Umbilical cord (tissue), 2 donors: Measurements from ENCODE around the gene GABRP. TPM values are rescaled to one million over a fixed set of nuclear protein-coding genes. Genes with fewer than 3 reads are reported as not detected.
A peak's percentile ranks its signal among the peaks of the same experiment; 100 is the strongest.
"Not testable (repeated sequence)": the region's sequence is repeated elsewhere in the genome, so short reads cannot be mapped to it uniquely, and the experiment has no call there.

Experiments
- DNase-seq: peaks from one replicate; pipeline ENCODE4 v3.0.0-alpha.2; 2015; ENCODE audit warnings: low spot score
- total RNA-seq: library from RNA; depleted of rRNA; stranded (reverse); fragments of >200 nt; gene quantifications from one replicate; pipeline ENCODE4 v1.2.3, GENCODE V29; 2014; ENCODE audit warnings: low replicate concordance; ENCODE audit not compliant: insufficient read depth

The GABRP gene
- total RNA-seq, 1 donor from 2014 or later = 4.6 TPM

DNA sequence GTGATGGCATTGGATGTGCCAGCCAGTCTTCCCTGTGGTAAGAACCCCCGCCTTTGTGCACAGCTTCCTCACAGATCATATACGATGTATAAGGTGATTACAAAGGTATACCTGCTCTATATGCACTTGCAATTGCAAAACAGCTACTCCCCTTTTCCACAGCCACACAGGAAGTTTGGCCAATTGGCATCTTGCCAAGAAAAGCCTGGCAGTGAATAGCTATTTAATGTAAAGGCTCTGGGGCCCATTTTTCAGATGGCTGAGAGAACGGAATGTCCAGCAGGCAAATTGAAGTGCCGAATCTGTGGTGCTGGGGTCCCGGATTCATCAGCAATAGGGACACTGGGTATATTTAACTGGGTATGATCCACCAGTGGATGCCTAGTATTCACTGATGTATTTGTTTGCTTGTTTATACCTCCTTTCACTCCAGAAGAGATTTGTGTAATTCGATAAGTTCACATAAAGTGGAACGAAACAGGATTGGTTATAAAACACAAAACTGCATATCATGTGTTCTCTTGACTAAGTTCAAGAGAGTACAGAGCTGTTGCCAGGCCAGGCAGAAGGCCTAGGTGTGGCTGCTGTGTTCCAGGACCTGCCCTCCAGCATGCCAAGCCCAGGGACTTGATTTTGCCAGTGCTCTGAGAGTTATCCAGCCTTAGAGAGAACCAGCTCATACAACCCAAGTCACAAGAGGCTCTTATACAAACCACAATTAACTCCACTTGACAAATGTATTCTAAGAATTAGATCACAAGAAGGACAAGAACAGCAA lies 27.7 kb upstream of the GABRP start:
- DNase-seq = no peak

GRCh38 chr5:170756691-170757090 lies 26.8 kb upstream of the GABRP start:
- DNase-seq = no peak

DNA sequence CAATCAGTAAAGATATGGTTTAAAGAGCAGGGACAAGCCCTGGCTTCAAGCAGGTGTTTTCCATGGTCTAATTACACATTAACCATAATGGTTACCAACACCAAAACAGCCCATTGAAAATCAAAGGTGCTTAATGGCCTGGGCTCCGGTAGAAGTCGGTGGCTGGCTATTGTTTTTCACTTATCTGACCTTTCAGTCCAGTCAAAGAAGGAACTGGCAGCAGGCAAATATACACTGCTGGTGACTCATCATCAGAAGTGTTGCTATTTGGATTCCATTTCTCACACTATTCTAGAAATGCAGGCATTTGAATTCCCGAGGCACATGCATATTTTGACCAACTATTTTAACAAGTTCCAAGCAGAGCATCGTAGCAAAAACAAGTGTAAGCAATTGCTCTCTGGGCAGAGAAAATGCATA lies 26.3 kb upstream of the GABRP start:
- peak; percentile 32 for DNase-seq

GRCh38 chr5:170757669-170758068 lies 25.9 kb upstream of the GABRP start:
- no peak for DNase-seq

GRCh38 chr5:170758481-170758880 lies 25.0 kb upstream of the GABRP start:
- DNase-seq = no peak

DNA sequence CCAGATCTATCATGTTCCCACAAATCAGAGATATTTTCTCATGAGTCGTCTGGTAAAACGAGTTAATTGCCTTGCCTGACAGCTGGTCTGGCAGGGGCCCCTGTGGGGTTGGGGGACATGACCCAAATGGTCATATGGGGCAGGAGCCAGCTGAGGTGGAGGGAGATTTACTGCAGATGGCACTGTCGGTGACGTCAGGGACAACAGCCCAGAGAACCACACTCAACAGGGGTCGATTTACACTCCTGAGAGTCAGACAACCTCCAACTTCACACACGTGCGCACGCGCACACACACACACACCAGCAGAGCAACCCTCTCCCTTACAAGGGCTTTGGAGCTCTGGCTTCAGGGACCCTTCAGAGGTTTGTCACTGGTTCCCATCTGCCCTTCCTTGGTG lies 23.4 kb upstream of the GABRP start:
- no peak for DNase-seq

GRCh38 chr5:170761048-170761707 lies 22.3 kb upstream of the GABRP start:
- DNase-seq = no peak

GRCh38 chr5:170761708-170762066 lies 21.8 kb upstream of the GABRP start:
- DNase-seq = no peak

DNA sequence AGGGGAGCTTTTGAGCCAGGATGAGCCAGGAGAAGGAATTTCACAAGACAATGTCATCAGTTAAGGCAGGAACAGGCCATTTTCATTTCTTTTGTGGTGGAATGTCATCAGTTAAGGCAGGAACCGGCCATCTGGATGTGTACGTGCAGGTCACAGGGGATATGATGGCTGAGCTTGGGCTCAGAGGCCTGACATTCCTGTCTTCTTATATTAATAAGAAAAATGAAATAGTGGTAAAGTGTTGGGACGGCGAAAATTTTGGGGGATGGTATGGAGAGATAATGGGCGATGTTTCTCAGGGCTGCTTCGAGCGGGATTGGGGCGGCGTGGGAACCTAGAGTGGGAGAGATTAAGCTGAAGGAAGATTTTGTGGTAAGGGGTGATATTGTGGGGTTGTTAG lies 21.2 kb upstream of the GABRP start:
- DNase-seq = not testable (repeated sequence)

DNA sequence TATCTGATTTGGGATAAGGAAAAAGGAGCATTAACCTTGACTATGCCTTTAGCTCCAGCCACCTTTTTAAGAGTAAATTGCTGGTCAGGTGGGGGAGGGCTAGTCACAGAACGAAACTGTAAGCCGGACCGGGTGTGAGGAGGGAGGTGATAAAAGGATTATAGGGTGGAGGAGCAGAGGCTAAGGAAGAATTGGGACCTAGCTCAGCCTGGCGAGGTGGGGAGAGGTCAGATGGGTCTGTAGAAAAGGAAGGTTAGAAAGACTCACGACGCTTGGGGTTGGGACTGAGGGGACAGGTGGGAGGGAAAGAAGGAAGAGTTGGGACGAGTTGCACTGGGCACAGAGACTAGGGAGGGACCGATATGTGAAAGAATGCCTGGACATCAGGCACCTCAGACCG lies 17.7 kb upstream of the GABRP start:
- DNase-seq = not testable (repeated sequence)

DNA sequence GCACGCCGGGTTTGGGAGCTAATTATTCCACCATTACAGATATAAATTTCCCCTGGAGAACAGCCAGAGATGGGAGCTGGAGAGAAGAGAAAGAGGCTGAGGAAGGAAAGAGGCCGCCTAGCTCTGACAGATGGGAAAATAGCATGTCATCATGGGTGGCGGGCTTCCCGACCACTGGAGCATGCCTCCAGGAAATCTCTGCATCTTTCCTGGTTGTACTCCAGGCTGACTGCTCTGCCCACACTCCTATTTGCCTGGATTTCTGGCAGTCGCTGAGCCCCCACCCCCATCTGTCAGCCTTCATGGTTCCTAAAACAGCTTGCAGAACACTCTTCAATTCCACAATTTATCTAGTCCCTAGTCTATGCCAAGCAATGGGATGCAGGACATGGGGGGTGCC lies 14.3 kb upstream of the GABRP start:
- DNase-seq = no peak

- DNase-seq = no peak
These were observed 13.6 kb upstream of the GABRP start for GRCh38 chr5:170769898-170770416.

- no peak for DNase-seq
These were observed 12.0 kb upstream of the GABRP start for GRCh38 chr5:170771496-170771895.

DNA sequence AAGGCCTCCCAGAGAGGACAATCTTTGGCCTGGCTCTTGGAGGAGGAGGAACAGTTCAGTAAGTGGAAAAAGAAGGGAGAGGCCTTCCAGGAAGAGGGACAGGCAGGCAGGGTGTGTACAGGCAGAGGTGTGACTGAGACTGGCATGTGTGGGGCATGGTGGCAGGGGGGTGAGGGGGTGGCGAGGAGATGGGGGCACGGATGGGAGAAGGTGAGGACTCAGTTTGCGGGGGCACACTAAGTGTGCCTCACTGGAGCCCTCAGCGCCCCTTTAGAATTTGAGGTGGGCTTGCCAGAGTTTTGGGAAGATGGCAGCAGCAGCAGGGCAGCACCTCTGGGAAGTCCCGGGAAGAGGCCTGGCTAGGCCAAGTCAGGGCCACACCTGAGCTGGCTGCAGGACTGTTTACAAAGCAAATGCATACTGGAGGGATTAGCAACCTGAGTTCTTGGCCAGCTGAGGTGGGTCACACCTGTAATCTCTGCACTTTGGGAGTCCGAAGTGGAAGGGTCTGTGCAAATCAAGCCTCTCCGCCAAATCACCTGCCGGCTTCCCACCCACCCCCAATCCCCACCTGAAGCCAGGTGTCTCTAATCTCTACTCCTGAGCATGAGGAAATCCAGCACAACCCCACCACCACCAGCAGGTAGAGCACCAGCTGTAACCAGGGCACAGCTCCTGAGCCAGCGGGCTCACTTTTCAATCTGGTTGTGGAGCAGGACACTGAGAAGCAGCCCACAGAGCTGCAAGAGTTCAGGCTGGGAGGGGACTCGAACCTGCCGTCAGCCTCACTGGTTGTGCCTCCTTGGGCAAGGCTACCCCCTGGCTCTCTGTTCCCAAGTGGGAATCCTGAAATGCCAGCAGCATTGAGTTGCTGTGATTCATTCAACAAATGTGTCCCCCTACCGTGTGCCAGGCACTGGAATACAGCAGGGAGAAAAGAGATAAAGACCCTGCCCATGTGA lies 10.2 kb upstream of the GABRP start:
- no peak for DNase-seq

- DNase-seq = no peak
These were observed 8.7 kb upstream of the GABRP start for GRCh38 chr5:170774831-170775230.

- no peak for DNase-seq
These were observed 1.6 kb upstream of the GABRP start for GRCh38 chr5:170781946-170782345.

- DNase-seq = peak; percentile 46
These were observed 1.1 kb upstream of the GABRP start for GRCh38 chr5:170782438-170782837.

DNA sequence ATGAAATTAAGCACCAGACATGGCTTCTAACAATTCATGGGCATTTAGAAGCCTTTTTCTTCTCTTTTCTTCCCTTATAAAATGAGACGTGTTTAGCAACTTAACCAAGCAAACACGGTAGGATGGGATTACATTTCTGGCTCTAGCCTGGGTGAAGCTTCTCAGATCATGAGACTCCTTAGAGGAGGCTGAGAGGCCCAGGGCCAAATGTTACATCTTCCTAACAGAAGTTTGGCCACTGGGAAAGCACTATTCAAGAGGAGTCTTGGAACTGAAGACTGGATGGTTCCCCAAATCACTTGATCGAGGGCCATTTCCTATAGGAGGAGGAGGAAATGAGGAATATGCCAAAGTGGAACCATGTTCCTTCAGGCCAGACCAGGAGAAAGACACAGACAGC lies 1.9 kb downstream of the GABRP start:
- no peak for DNase-seq

DNA sequence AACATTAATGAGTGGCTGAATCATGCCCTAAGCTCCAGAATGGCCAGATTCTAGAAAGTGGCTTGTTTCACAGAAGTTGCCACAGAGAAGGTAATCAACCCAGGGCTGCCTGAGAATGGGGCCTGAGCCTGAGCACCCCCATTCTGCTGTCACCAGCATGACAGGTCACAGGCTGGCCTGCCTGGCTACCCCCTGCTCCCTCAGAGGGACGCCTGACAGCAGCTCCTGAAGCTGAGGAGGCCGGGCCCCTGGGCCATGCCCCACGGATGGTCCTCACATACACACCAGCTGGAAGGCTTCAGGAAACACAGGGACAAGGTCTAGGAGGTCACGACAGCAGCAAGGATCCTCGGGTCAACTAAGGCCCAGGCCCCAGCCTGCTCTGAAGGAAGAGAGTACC lies 3.7 kb downstream of the GABRP start:
- no peak for DNase-seq

GRCh38 chr5:170788626-170789304 lies 5.2 kb downstream of the GABRP start:
- no peak for DNase-seq

DNA sequence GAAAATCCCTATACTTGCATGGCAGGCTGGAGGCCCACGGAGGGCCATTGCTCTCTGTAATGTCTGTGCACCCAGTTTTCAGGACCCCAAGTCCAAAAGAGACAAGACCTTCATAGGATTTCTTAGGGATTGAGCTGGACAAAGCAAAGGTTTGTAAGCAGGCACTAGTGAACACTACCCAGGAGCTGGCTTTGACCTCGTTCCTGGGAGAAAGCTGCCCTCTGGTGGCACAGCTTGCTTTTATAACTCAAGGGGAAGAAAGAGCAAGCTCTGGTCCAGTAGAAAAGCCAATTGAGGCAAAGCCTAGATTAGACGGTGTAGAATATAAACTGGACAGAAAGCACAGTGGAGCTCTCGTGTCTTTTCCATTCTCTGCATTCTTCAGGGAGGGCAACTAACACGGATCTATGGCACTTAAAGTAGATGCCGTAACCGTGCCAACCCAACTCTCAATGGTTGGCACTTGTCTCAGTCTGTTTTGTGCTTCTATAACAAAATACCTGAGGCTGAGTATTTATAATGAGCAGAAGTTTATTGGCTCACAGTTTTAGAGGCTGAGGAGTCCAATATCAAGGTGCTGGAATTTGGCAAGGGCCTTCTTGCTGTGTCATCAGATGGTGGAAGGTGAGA lies 7.9 kb downstream of the GABRP start:
- peak; percentile 77 for DNase-seq
